HT1080 (cell line): ENCODE measurements around the gene DDIAS. TPM values are rescaled to one million over a fixed set of nuclear protein-coding genes. Genes with fewer than 3 reads are reported as not detected.
"Not testable (repeated sequence)": the region's sequence is repeated elsewhere in the genome, so short reads cannot be mapped to it uniquely, and the experiment has no call there.

ENCODE experiments used
- DNase-seq: peaks from one replicate; pipeline ENCODE4 v3.0.0-alpha.2; 2015; ENCODE audit warnings: low read depth
- total RNA-seq: library from RNA; depleted of rRNA; stranded (reverse); fragments of >200 nt; shearing (Covaris generic); gene quantifications from 2 replicates; pipeline ENCODE4 v1.2.3, GENCODE V29; 2014; rRNA removed

Gene DDIAS
- total RNA-seq, 1 experiment from 2014 or later, result 24.6 TPM

DNA sequence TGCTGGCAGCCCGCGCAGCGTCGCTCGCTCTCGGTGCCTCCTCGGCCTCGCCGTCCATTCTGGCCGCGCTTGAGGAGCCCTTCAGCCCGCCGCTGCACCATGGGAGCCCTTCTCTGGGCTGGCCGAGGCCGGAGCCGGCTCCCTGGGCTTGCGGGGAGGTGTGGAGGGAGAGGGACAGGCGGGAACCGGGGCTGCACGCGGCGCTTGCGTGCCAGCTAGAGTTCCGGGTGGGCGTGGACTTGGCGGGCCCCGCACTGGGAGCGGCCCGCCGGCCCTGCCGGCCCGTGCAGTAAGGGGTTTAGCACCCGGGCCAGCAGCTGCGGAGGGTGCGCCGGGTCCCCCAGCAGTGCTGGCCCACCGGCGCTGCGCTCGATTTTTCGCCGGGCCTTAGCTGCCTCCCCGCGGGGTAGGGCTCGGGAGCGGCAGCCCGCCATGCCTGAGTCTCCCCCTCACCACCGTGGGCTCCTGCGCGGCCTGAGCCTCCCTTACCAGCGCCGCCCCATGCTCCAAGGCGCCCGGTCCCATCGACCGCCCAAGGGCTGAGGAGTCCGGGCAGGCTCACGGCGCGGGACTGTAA is 69.1 kb downstream of the DDIAS start:
- DNase-seq, result not testable (repeated sequence)

DNA sequence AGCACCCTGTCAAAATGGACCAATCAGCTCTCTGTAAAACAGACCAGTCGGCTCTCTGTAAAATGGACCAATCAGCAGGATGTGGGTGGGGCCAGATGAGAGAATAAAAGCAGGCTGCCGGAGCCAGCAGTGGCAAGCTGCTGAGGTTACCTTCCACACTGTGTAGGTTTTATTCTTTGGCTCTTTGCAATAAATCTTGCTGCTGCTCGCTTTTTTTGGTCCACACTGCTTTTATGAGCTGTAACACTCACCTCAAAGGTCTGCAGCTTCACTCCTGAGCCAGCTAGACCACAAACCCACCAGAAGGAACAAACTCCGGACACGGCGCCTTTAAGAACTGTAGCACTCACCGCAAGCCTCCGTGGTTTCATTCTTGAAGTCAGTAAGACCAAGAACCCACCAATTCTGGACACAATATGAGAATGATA is 70.0 kb downstream of the DDIAS start:
- not testable (repeated sequence) for DNase-seq

DNA sequence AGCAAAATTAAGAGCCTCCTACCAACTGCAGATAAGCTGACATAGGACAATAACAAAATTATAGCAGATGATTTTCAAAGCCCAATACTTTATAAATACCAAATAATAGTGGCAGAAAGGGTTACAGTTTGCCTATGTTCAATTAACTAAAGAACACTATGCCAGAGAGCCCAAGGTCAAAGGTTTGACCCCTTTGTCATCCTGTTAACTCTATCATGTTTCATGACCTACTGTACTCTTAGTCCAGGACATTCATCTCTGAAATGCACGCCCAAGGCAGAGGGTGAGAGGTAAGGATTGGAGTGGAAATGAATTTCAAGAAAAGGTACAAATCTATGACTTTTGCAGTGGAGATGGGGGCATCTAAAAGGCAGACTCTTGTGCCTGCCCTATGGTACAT is 70.6 kb downstream of the DDIAS start:
- no peak for DNase-seq

DNA sequence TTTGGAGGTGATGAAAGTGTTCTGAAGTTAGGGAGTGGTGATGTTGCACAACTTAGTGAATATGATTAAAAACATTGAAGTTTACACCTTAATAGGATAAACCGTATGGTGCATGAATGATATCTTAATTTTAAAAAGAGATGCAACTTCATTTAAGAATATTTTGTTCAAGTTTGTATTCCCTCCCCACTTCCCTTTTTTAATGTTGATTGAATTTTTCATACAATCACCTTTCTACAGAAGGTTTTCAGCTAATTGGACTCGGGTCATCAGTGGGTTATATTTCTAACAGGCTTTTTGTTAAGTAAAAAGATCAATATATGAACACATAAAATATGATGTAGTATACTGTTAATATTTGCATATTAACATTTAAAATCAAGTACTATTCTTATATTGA is 72.6 kb downstream of the DDIAS start:
- DNase-seq, result no peak

DNA sequence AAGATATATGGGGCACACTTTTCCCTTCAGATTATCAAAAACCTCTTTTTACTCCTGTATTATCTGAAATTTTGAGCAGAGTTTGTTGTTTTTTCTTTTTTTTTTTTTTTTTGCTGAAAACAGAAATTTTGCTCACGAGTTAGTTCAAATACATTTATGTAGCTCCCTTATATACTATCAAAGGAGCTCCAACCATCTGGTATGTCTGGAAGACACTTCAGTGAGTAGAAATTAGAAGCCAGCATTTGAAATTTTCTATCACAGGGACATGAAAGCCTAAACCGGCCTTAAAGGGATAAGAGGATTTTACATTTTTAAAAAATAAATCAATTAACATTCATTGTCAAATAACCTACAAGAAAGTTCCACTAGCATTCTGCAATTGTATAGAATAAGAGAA is 73.3 kb downstream of the DDIAS start:
- DNase-seq, result no peak

DNA sequence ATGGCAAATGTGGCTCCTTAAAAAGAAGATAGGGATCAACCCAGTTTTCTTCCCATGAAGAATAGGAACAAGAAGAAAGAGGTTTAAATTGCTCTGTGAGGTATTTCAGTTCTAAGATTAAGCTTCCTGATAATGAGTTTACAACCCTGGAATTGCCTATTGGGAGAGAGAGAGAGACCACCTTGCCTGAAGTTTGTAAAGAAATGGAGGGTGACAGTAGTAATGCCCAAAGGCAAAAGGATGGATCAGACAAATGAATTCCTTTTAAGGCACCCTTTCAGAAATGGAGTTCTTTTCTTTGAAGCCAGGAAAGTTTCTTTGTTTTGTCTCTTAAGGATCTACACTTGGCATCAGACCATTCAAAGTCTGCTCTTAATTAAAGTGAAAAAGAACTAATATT is 74.3 kb downstream of the DDIAS start:
- DNase-seq, result no peak

DNA sequence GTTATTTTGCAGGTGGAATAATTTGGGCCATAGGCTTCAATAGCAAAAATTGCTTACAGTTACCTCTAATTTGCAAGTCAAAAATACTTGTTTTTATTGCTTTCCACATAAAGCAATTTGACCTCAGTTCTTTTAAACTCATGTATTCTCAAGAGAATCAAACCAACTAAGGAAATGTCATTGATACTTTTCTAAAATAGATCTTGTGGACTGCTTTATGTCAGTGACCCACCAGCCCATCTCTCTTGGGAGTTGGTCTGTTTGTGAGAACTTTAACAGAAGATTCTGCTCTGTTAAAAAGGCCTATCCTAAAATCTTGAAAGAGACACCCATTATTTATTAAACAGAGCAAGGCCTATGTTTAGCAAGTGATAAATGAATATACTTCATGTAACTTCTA is 75.2 kb downstream of the DDIAS start:
- DNase-seq, result no peak

DNA sequence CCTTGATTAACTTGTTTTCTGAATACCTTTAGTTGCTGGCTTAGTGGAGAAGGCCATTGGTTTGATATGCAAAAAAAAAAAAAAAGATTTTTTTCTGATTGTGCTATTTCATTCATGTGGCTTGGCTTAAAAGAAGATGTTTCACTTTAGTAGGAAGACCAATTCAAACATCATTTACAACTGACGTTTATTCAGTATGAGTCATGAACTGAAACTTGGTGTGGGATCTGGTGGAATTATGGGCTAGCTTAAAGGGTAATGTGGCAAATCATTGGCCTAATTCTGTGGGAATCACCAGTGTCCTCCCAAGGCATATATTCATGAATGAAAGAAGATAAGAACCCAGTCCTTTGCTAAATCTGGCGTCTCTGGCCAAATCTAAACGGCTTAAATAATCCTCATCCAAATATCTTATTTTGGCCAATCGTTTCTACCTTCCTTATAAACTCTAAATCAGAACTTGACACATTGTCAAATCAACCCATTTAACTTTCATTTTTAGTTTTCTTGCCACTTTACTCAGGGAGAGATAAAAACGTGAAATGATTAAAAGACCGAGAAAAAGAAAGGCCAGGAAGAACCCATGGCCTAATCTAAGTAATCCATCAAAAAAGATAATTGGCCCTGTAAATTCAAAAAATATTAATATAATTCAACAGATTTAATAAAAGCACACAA is 77.0 kb downstream of the DDIAS start:
- DNase-seq, result peak; percentile 88

DNA sequence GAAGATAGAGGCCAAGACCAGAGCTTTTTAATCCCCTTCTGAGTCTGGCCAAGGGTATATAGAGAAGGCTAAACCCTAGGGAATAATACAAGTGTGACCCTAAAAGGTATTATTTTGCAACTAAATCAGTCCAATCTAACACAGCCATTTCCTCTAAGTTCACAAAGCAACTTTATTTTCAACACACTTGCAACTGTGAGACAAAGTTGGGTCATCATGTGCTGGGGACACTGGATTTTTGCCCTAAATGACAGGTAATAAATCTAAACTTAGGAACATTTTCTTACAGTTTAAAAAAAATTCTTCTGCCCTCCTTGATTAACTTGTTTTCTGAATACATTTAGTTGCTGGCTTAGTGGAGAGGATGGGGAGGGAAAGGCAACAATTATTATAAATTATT is 78.3 kb downstream of the DDIAS start:
- DNase-seq, result no peak

DNA sequence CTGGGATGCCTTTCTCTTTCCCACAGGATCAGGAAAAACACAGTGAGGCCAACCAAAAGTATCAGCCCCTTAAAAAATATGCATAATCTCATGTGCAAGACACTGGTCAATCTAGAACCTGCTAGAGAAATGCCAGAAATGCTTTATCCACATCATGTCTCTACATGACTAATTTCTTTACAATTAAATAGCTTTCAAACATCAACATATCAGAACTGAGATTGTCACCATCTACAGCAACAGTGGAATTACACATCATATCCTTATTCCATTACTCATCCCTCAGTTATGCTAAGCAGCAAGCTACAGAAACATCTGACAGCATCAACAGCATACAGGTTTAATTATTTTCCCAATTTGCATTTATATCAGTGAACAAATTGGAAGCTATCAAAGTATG is 78.8 kb downstream of the DDIAS start:
- DNase-seq, result peak; percentile 93

DNA sequence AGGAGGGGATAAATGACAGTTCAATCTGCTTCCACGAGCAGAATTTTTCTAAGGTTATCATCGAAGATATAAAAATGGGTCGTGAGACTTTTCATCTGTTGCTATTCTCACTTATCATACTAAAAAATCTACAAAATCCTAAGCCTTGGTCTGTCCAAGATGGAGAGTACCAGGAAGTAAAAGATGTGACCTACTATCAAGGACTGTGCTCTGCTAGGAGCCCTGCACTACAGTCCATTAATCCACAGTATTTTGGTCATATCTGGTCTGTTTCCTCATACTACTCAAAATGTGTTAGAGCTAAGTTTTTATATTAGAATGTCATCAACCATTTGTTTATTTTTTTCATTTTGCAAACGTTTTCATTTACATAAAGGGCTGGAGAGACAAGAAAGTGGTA is 79.4 kb downstream of the DDIAS start:
- DNase-seq, result no peak

DNA sequence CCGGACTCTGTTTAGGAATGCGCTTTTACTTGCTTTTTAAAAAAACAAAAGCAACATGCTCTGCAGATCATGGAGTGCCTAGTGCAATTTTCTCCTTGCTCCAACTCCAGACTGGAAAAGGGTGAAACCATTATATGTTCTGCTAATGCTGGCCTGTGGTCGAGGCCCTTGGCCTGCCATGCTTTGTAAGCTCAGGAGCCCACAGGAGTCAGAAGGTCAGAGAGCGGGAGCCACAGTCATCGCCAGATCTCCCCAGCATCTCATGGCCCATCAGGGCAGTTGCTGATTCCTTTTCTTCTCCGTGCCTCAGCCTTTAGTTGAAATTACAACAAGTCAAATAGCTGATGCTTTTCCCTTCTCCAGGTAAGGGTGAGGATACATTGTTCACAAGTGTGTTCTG is 80.3 kb downstream of the DDIAS start:
- no peak for DNase-seq

Other genes starting within 250 kb of the DDIAS start
- gene FAM181B, start 167.9 kb upstream of the DDIAS start, total RNA-seq, result not detected in 2 replicates
- 23.1 and 31.0 TPM in 2 replicates for gene PRCP, start 1.3 kb upstream of the DDIAS start, total RNA-seq
- gene RAB30, start 170.2 kb downstream of the DDIAS start, total RNA-seq, result 3.2 and 6.0 TPM in 2 replicates